GM12865 (cell line): Measurements from ENCODE around the gene FAM181B.
A peak's percentile ranks its signal among the peaks of the same experiment; 100 is the strongest.

Experiments
- DNase-seq: peaks from one replicate; pipeline ENCODE4 v3.0.0; 2010; ENCODE audit warnings: low read depth
- H3K4me3 ChIP-seq: 2 replicates; pipeline ENCODE4 v1.5.1; 2011; ENCODE audit warnings: mild to moderate bottlenecking, low read depth, low read length, control low read depth
- TF ChIP-seq, protein P1 (sequence below): IDR thresholded peaks from 2 replicates; pipeline ENCODE4 v1.5.1; 2011; ENCODE audit warnings: low read length, control low read depth, low read depth, inconsistent platforms; ENCODE audit not compliant: insufficient read depth; ENCODE audit errors: missing control alignments

The FAM181B gene

DNA sequence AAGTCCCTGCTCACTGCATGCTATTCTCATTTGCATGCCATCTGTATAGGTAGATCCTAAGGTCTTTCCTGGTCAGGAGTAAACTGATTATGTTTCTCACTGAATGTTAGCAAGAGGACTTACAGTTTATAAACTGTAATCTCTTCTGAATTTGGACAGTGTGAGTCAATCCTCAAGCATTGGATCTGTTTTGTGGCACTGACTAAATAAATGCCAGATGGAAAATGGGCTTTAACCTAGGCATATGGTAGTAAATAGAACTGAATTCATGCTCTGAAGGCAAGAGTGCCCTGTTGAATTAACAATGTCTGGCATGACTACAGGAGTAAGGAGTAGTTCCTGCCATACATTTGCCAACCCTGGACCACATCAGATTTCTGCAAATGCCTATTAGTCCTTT lies 11.4 kb downstream of the FAM181B start:
- no peak for DNase-seq
- TF ChIP-seq, protein P1, sequence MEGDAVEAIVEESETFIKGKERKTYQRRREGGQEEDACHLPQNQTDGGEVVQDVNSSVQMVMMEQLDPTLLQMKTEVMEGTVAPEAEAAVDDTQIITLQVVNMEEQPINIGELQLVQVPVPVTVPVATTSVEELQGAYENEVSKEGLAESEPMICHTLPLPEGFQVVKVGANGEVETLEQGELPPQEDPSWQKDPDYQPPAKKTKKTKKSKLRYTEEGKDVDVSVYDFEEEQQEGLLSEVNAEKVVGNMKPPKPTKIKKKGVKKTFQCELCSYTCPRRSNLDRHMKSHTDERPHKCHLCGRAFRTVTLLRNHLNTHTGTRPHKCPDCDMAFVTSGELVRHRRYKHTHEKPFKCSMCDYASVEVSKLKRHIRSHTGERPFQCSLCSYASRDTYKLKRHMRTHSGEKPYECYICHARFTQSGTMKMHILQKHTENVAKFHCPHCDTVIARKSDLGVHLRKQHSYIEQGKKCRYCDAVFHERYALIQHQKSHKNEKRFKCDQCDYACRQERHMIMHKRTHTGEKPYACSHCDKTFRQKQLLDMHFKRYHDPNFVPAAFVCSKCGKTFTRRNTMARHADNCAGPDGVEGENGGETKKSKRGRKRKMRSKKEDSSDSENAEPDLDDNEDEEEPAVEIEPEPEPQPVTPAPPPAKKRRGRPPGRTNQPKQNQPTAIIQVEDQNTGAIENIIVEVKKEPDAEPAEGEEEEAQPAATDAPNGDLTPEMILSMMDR = no peak
- H3K4me3 ChIP-seq = no peak overlapping the region

DNA sequence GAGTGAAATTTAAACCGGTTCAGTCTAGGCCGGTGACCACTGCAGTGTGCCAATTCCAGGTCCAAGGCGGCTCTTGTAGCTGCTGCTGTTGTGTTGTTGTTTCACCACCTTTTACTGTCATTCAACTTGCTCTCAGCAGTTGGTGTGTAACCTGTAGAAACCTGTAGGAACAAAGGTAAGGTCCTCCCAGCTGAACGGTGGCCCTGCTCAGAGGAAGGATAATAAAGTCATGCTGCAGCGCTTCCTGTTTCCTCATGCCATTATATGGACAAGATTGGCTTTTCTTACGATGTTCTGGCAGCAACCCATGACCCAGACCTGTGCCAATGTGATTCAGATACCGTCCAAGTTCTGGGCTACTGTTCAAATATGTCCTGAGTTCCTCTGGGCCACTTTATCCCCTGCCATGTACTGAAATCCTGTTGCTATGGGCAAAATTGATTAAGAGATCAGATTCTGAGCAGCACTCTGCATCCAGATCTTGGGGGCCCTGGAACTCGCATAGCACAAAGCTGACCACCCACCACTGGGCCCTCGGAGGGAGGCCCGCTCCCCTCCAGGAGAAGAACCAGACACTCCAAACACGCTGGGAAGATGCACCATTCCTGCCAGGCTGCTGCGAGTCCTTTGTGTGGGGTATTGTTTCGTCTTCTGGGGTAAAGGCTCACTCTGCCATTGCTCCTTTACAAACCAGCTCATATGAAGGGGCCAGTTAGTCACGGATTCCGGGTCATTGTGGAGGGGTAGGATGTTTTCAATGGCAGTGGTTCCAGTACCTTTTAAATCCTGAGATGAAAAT lies 13.2 kb downstream of the FAM181B start:
- TF ChIP-seq, protein P1 = no peak
- DNase-seq = no peak
- H3K4me3 ChIP-seq = no peak overlapping the region

DNA sequence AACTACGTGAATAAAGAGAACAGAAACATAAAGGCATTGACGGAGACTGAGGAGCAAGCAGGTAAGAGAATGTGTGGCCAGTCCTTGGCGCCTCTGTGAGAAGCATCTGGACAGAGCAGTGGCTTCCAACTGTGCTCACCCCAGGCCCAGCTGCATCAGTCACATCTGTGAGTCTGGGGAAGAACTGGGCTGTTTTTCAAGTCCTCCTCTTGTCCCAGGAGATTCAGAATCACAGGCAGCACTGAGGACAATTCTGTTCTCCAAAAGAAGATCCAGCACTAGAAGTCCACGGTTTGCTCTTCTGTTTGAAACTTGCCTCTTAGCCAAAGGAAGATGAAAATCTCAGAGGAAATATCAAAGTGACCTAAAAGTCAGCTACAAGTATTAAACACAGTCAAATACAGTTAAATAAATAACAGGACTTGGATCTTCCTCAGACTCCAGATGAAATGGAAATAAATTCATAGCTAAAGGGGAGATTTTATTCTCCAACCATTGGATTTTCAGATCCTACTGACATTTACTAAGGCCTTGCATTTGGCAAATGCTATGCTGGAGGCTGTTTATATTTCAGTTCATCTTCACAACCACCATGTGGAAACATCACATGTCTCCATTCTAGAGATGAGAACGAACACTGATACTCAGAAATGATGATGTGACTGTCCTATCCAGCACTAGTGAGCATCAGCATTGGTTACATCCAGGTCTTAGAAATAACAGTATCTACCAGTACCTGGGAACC lies 14.1 kb downstream of the FAM181B start:
- no peak for DNase-seq
- no peak overlapping the region for H3K4me3 ChIP-seq
- TF ChIP-seq, protein P1 = no peak

DNA sequence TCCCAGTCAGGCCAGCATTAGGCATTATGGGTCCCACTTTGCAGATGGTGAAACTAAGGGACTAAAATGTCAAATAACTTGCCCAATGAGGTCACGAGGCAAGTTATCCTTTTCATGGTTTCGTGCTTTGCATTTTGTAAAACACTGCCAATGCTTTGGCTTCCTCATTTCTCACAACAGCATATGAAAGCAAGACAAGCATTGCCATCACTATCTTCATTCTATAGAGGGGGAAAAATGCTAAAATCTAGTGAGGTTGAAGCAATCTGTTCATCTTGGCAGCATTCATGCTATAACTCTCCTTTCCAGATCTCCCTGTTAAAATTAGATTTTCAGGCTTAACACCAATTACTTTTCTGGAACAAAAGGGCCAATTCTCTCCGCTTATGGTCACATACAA lies 14.8 kb downstream of the FAM181B start:
- TF ChIP-seq, protein P1 = no peak
- H3K4me3 ChIP-seq = no peak overlapping the region
- no peak for DNase-seq

DNA sequence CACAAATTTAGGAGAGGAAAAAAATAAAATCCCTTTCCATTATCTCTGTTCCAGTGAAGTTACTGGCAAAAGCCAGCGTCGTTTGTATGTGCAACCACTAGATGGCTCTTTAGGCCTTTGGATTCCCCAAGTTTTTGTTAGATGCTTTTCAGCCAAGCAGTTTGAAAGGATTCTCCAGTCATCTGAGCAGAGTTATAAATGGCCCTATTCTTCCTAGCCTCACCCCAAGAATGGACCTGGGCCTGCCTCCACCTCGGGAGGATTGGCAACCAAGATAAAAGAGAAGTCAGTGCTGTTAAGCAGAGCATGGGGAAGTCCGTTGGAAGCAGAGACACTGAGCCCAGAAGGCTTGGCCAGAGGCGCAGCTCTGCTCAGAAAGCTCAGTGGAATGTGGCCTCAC lies 15.4 kb downstream of the FAM181B start:
- no peak overlapping the region for H3K4me3 ChIP-seq
- DNase-seq = peak; percentile 42
- TF ChIP-seq, protein P1 = peak; percentile 70

DNA sequence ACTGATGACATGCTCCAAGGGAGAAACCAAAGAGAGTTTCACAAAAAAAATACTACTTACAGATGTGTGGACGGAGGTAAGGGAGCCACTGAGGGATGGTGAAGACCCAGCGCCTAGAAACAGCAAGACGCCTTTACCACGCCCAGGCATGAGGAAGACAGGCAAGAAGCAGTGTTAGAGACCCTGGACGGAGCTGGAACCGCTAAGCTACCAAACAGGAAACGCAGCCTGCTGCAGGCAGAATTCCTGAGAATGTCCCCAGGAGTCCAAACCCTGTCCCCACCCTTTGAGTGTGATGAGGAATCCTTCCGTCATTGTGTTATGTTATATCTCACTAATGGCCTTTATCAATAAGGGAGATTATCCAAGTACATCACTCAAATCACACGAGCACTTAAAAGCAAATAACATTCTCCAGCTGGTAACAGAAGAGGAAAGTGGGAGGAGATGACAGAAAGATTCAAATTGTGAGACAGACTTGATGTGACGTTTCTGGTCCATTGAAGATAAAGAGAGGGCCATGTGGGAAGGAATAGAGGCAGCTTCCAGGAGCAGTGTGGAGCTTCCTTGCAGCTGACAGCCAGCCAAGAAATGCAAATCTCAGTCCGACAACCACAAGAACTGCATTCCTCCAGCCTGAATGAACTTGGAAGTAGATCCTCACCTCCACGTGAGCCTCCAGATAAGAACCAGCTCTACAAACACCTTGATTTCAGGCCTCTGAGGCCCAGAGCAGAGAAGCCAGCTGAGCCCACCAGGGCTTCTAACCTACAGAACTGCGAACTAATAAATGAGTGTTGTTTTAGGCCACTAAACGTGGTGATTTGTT lies 19.1 kb downstream of the FAM181B start:
- DNase-seq = no peak
- H3K4me3 ChIP-seq = no peak overlapping the region
- TF ChIP-seq, protein P1 = no peak
